Sigmoid colon (tissue), 7 donors: ENCODE results near the gene KPNA6. TPM values are rescaled to one million over a fixed set of nuclear protein-coding genes. Genes with fewer than 3 reads are reported as not detected.

Source experiments
- DNase-seq: peaks from one replicate; pipeline ENCODE4 v3.0.0-alpha.2; 2019
- H3K27ac ChIP-seq, 4 donors: fragments of 200-600 bp; sonication (generic); one replicate each; pipeline ENCODE4 v1.5.1; 2016 to 2019; ENCODE audit warnings: mild to moderate bottlenecking in 1 of 4
- H3K27me3 ChIP-seq, 3 donors: fragments of 200-600 bp; sonication (generic); one replicate each; pipeline ENCODE4 v1.5.1; 2019; ENCODE audit warnings: mild to moderate bottlenecking in 1 of 3
- H3K36me3 ChIP-seq, 4 donors: fragments of 200-600 bp; sonication (generic); one replicate each; pipeline ENCODE4 v1.5.1; 2016 to 2019
- H3K4me1 ChIP-seq, 4 donors: fragments of 200-600 bp; sonication (generic); one replicate each; pipeline ENCODE4 v1.5.1; 2017 to 2019
- H3K4me3 ChIP-seq, 4 donors: fragments of 200-600 bp; sonication (generic); one replicate each; pipeline ENCODE4 v1.5.1; 2017 to 2019; ENCODE audit warnings: mild to moderate bottlenecking in 2 of 4, moderate library complexity in 1 of 4
- H3K9me3 ChIP-seq, 4 donors: fragments of 200-600 bp in 3 of 4; sonication (generic) in 3 of 4; one replicate each; pipeline versions ENCODE4 v1.5.1 to v1.6.1; 2013 to 2019
- CTCF ChIP-seq, 4 experiments: fragments of 450-650 bp in 3 of 4; fragments of 200-600 bp in 1 of 4; IDR thresholded peaks; one replicate each; pipeline ENCODE4 v1.5.1; 2016 to 2019; ENCODE audit warnings: antibody characterized with exemption in 4 of 4, mild to moderate bottlenecking in 3 of 4, moderate library complexity in 2 of 4
- EP300 ChIP-seq, 4 donors: sonication (generic); formaldehyde crosslinking; IDR thresholded peaks; one replicate each; pipeline ENCODE4 v1.6.1; 2017; ENCODE audit warnings: antibody characterized with exemption in 4 of 4
- POLR2A ChIP-seq, 2 donors: fragments of 450-650 bp; IDR thresholded peaks; one replicate each; pipeline ENCODE4 v1.6.1; 2016; ENCODE audit warnings: antibody characterized with exemption in 2 of 2, mild to moderate bottlenecking in 2 of 2, moderate library complexity in 2 of 2
- POLR2AphosphoS5 ChIP-seq, 4 donors: sonication (generic); formaldehyde crosslinking; IDR thresholded peaks; one replicate each; pipeline ENCODE4 v1.6.1; 2017; ENCODE audit warnings: antibody characterized with exemption in 4 of 4
- WGBS, 2 donors: extraction: QIAGEN DNeasy Blood & Tissue Kit; methylation state at CpG; one replicate each; pipeline ENCODE4 v1.1.7; 2013; 5-methylcytosine and 5-hydroxymethylcytosine counted together
- intact Hi-C: fragments of 100-400 bp; cut with DNase I; formaldehyde crosslinking; loops from one replicate; pipeline ENCODE4 v1.15.1; 2023
- polyA plus RNA-seq, 3 donors: library from polyadenylated mRNA; stranded (reverse); fragments of 200-250 nt; gene quantifications; one replicate each; pipeline ENCODE4 v1.2.3, GENCODE V29; 2013
- total RNA-seq, 4 donors: library from RNA; depleted of rRNA; stranded (reverse); fragments of >200 nt; gene quantifications; one replicate each; pipeline ENCODE4 v1.1.0, GENCODE V29; 2016
- donor health status: healthy with polysubstance abuse.
- donor health status: Bipolar disorder and iron deficiency.
- donor health status: healthy.

KPNA6 gene
- total and polyA plus RNA-seq, 7 donors = 6.0 to 47.0 (median 33.4) TPM

GRCh38 chr1:32192220-32192948, 84.5 kb downstream of the KPNA6 start:
- TF ChIP-seq CTCF (IDR thresholded peaks at IDR 0.05) = no peak
- no peak for TF ChIP-seq POLR2AphosphoS5 (IDR thresholded peaks at IDR 0.05)
- TF ChIP-seq EP300 (IDR thresholded peaks at IDR 0.05) = no peak
- TF ChIP-seq POLR2A (IDR thresholded peaks at IDR 0.05) = no peak
- Histone ChIP-seq H3K4me1 (no peaks in the 10 kb centered on the region), H3K27me3 (no peaks in the 10 kb centered on the region), H3K9me3 (no peaks in the 10 kb centered on the region), H3K27ac (no peak overlapping the region), H3K36me3 (peaks cover 68 to 100% (median 88%) of the 10 kb centered on the region in 4 donors), H3K4me3 (no peak overlapping the region)
- intact Hi-C loops = no loop called here
- 96% methylated on average over 8 of the region's 8 CpGs for WGBS, 2 donors
- DNase-seq = no peak

GRCh38 chr1:32194984-32195383, 87.1 kb downstream of the KPNA6 start:
- no peaks in the 10 kb centered on the region for H3K9me3 ChIP-seq
- no peaks in the 10 kb centered on the region for H3K27me3 ChIP-seq
- no peak for DNase-seq
- peaks cover 53 to 82% (median 64%) of the 10 kb centered on the region in 4 donors for H3K36me3 ChIP-seq
- H3K27ac ChIP-seq = no peak overlapping the region
- H3K4me3 ChIP-seq = no peak overlapping the region
- 95 to 97% methylated on average over 6 of the region's 6 CpGs for WGBS, 2 donors
- intact Hi-C loops = no loop called here
- no peak for TF ChIP-seq POLR2AphosphoS5 (IDR thresholded peaks at IDR 0.05)
- TF ChIP-seq POLR2A (IDR thresholded peaks at IDR 0.05) = no peak
- TF ChIP-seq EP300 (IDR thresholded peaks at IDR 0.05) = no peak
- H3K4me1 ChIP-seq = peaks cover 0 to 9% (median 9%) of the 10 kb centered on the region in 4 donors

- no peak for DNase-seq
- intact Hi-C loops = no loop called here
- H3K27me3 ChIP-seq = no peaks in the 10 kb centered on the region
- 96 to 97% methylated on average over 3 of the region's 3 CpGs for WGBS, 2 donors
- H3K4me3 ChIP-seq = no peak overlapping the region
- H3K9me3 ChIP-seq = no peaks in the 10 kb centered on the region
- H3K36me3 ChIP-seq = peaks cover 47 to 76% (median 59%) of the 10 kb centered on the region in 4 donors
- H3K27ac ChIP-seq = no peak overlapping the region
- H3K4me1 ChIP-seq = peaks cover 0 to 11% (median 11%) of the 10 kb centered on the region in 4 donors
- TF ChIP-seq EP300 (IDR thresholded peaks at IDR 0.05) (no peak), POLR2AphosphoS5 (IDR thresholded peaks at IDR 0.05) (no peak), CTCF (IDR thresholded peaks at IDR 0.05) (no peak), POLR2A (IDR thresholded peaks at IDR 0.05) (no peak)
Measured at GRCh38 chr1:32195531-32195930, 87.7 kb downstream of the KPNA6 start.

GRCh38 chr1:32195972-32196823, 88.3 kb downstream of the KPNA6 start:
- Histone ChIP-seq H3K36me3 (peaks cover 41 to 70% (median 52%) of the 10 kb centered on the region in 4 donors), H3K27me3 (no peaks in the 10 kb centered on the region), H3K9me3 (no peaks in the 10 kb centered on the region), H3K4me3 (no peak overlapping the region), H3K27ac (no peak overlapping the region), H3K4me1 (peaks cover 0 to 16% (median 13%) of the 10 kb centered on the region in 4 donors)
- intact Hi-C loops = no loop called here
- no peak for DNase-seq
- no peak for TF ChIP-seq POLR2AphosphoS5 (IDR thresholded peaks at IDR 0.05)
- TF ChIP-seq CTCF (IDR thresholded peaks at IDR 0.05) = no peak
- TF ChIP-seq POLR2A (IDR thresholded peaks at IDR 0.05) = no peak
- TF ChIP-seq EP300 (IDR thresholded peaks at IDR 0.05) = no peak

- DNase-seq = no peak
- WGBS, 2 donors = 92 to 94% methylated on average over 1 of the region's 1 CpG
- no peak for TF ChIP-seq POLR2AphosphoS5 (IDR thresholded peaks at IDR 0.05)
- no peak for TF ChIP-seq CTCF (IDR thresholded peaks at IDR 0.05)
- TF ChIP-seq EP300 (IDR thresholded peaks at IDR 0.05) = no peak
- no peak for TF ChIP-seq POLR2A (IDR thresholded peaks at IDR 0.05)
- H3K4me3 ChIP-seq = no peak overlapping the region
- no peak overlapping the region for H3K27ac ChIP-seq
- intact Hi-C loops = no loop called here
- no peaks in the 10 kb centered on the region for H3K27me3 ChIP-seq
- peaks cover 32 to 61% (median 44%) of the 10 kb centered on the region in 4 donors for H3K36me3 ChIP-seq
- H3K4me1 ChIP-seq = peaks cover 0 to 25% (median 22%) of the 10 kb centered on the region in 4 donors
- no peaks in the 10 kb centered on the region for H3K9me3 ChIP-seq
Measured at GRCh38 chr1:32197074-32197473, 89.2 kb downstream of the KPNA6 start.
